HepG2 (cell line): ENCODE results near the gene UQCRC2. TPM values are rescaled to one million over a fixed set of nuclear protein-coding genes. Genes with fewer than 3 reads are reported as not detected.

ENCODE experiments used
- DBP ChIP-seq: sonication (generic); formaldehyde crosslinking; IDR thresholded peaks from 2 replicates; pipeline ENCODE4 v1.4.0; 2020; ENCODE audit warnings: missing genetic modification reagents; ENCODE audit errors: not compliant biosample characterization
- GFI1 ChIP-seq: sonication (generic); formaldehyde crosslinking; IDR thresholded peaks from 2 replicates; pipeline ENCODE4 v1.5.0; 2020; ENCODE audit warnings: missing genetic modification reagents, mild to moderate bottlenecking, borderline replicate concordance
- ISL2 ChIP-seq: sonication (generic); formaldehyde crosslinking; IDR thresholded peaks from 2 replicates; pipeline ENCODE4 v1.5.0; 2020; ENCODE audit warnings: missing genetic modification reagents
- KAT8 ChIP-seq: IDR thresholded peaks from 2 replicates; pipeline ENCODE4 v1.6.1; 2016; ENCODE audit warnings: missing genetic modification reagents, missing compliant biosample characterization
- LCORL ChIP-seq, 2 experiments: fragments of 450-650 bp in 1 of 2; sonication (generic) in 1 of 2; formaldehyde crosslinking in 1 of 2; IDR thresholded peaks; 2 replicates each; pipeline versions ENCODE4 v1.5.0 to v1.6.1; 2017 to 2020; ENCODE audit warnings: antibody characterized with exemption in 1 of 2, missing genetic modification reagents in 1 of 2
- MAFF ChIP-seq: IDR thresholded peaks from 2 replicates; pipeline ENCODE4 v1.6.1; 2011; ENCODE audit warnings: low read depth, low read length, improper control_type of control experiment
- NFYB ChIP-seq: sonication (generic); formaldehyde crosslinking; IDR thresholded peaks from 2 replicates; pipeline ENCODE4 v1.4.0; 2020; ENCODE audit warnings: missing genetic modification reagents
- POGZ ChIP-seq: sonication (generic); formaldehyde crosslinking; IDR thresholded peaks from 2 replicates; pipeline ENCODE4 v1.4.0; 2020; ENCODE audit warnings: mild to moderate bottlenecking, missing genetic modification reagents
- SAP130 ChIP-seq: IDR thresholded peaks from 2 replicates; pipeline ENCODE4 v1.6.1; 2016; ENCODE audit warnings: low read depth
- SIN3B ChIP-seq: fragments of 150-350 bp; IDR thresholded peaks from 2 replicates; pipeline ENCODE4 v1.6.1; 2014; ENCODE audit warnings: low read length
- TBX3 ChIP-seq: fragments of 450-650 bp; IDR thresholded peaks from 2 replicates; pipeline ENCODE4 v1.6.1; 2017; ENCODE audit warnings: antibody characterized with exemption, mild to moderate bottlenecking, inconsistent platforms, borderline replicate concordance
- TCF7 ChIP-seq: sonication (generic); IDR thresholded peaks from 2 replicates; pipeline ENCODE4 v1.6.1; 2016; ENCODE audit warnings: antibody characterized with exemption, low read depth
- YY1 ChIP-seq: IDR thresholded peaks from 2 replicates; pipeline ENCODE4 v1.6.1; 2011; ENCODE audit warnings: low read length, low read depth, moderate library complexity, mild to moderate bottlenecking; ENCODE audit not compliant: insufficient read depth, insufficient replicate concordance
- ZFP37 ChIP-seq: sonication (generic); formaldehyde crosslinking; IDR thresholded peaks from 2 replicates; pipeline ENCODE4 v1.4.0; 2020; ENCODE audit warnings: missing genetic modification reagents, borderline replicate concordance
- ZKSCAN8 ChIP-seq: IDR thresholded peaks from 2 replicates; pipeline ENCODE4 v1.6.1; 2016; ENCODE audit warnings: borderline replicate concordance, missing genetic modification reagents, missing compliant biosample characterization
- ZNF547 ChIP-seq: sonication (generic); formaldehyde crosslinking; IDR thresholded peaks from 2 replicates; pipeline ENCODE4 v1.5.1; 2020; ENCODE audit warnings: mild to moderate bottlenecking, missing genetic modification reagents
- ZNF609 ChIP-seq: sonication (generic); formaldehyde crosslinking; IDR thresholded peaks from 2 replicates; pipeline ENCODE4 v1.4.0; 2020; ENCODE audit warnings: mild to moderate bottlenecking, missing genetic modification reagents, borderline replicate concordance
- ZSCAN9 ChIP-seq: IDR thresholded peaks from 2 replicates; pipeline ENCODE4 v1.6.1; 2016; ENCODE audit warnings: borderline replicate concordance
- polyA plus RNA-seq, 8 experiments: library from polyadenylated mRNA; depleted of rRNA in 3 of 8; stranded (reverse) in 7 of 8; unstranded in 1 of 8; fragments of >200 nt; fragmentation: Illumina TruSeq in 4 of 8; extraction: Trizol in 4 of 8; gene quantifications; 2 replicates each; pipeline versions ENCODE4 v1.2.1 to v1.2.3, GENCODE V29; 2011 to 2016; ENCODE audit warnings: low read depth in 4 of 8, missing spikeins in 1 of 8, mixed read lengths in 1 of 8; ENCODE audit not compliant: insufficient read depth in 1 of 8
- total RNA-seq, 5 experiments: library from RNA; depleted of rRNA; stranded (reverse); fragments of >200 nt; fragmentation: Illumina TruSeq; extraction: Trizol; gene quantifications; 2 replicates each; pipeline ENCODE4 v1.2.3, GENCODE V29; 2016; ENCODE audit warnings: low read depth in 1 of 5
- TF ChIP-seq, protein P1 (sequence below): sonication (generic); formaldehyde crosslinking; IDR thresholded peaks from 2 replicates; pipeline ENCODE4 v1.5.0; 2020; ENCODE audit warnings: missing genetic modification reagents

UQCRC2 gene
- total and polyA plus RNA-seq, 2 of the 13 experiments (the other 11 are each of a cell fraction or from before 2014, with no cell fraction given), result 442 to 536 TPM

DNA sequence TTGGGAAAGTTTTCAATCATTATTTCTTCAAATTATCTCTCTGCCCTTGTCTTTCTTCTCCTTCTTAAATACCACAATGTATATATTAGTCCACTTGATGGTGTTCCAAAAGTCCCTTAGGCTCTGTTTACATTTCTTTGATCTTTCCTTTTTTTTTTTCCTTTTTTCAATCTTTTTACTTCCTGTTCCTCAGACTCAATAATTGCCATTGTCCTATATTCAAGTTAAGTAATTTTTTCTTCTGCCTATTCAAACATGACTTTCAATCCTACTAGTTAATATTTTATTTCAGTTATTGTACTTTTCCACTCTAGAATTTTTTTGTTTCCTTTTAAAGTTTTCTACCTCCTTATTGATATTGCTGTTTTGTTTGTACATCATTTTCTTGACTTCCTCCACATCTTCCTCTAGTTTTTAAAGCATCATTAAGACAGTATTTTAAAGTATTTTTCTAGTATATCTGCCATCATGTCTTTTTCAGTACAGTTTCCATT lies 15.8 kb upstream of the UQCRC2 start (continued):
- TF ChIP-seq ZFP37 (CRISPR knock-in tag) (no peak), ZNF547 (no peak), GFI1 (CRISPR knock-in tag) (peak; percentile 86), TCF7 (peak; percentile 96; the same call in 1 of the 2 replicates), ZKSCAN8 (CRISPR knock-in tag) (peak; percentile 61; the same call in 1 of the 2 replicates), SAP130 (CRISPR knock-in tag) (peak; percentile 71), KAT8 (CRISPR knock-in tag) (peak; percentile 65; the same call in 1 of the 2 replicates), POGZ (CRISPR knock-in tag) (0 out of 2 replicates have a peak, but pooled peaks have one; percentile 6), LCORL (IDR thresholded peaks at IDR 0.05) (peak; percentile 65; the same call in 1 of the 2 replicates), LCORL (CRISPR knock-in tag; IDR thresholded peaks at IDR 0.05) (no peak), ISL2 (CRISPR knock-in tag) (peak; percentile 99), SIN3B (no peak), TBX3 (peak; percentile 93), DBP (CRISPR knock-in tag) (no peak), MAFF (no peak), NFYB (no peak), ZNF609 (CRISPR knock-in tag) (peak; percentile 46; the same call in 1 of the 2 replicates), YY1 (peak; percentile 17), ZSCAN9 (peak; percentile 6; the same call in 1 of the 2 replicates)
- TF ChIP-seq, protein P1, sequence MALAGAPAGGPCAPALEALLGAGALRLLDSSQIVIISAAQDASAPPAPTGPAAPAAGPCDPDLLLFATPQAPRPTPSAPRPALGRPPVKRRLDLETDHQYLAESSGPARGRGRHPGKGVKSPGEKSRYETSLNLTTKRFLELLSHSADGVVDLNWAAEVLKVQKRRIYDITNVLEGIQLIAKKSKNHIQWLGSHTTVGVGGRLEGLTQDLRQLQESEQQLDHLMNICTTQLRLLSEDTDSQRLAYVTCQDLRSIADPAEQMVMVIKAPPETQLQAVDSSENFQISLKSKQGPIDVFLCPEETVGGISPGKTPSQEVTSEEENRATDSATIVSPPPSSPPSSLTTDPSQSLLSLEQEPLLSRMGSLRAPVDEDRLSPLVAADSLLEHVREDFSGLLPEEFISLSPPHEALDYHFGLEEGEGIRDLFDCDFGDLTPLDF (CRISPR knock-in tag), result 0 out of 2 replicates have a peak, but pooled peaks have one; percentile 22
